Stimulated activated effector memory CD8-positive, alpha-beta T cell treated with anti-CD3 and anti-CD28 coated beads, Interleukin-12 subunit alpha, Interleukin-12 subunit beta, amount 100 ng/mL, for 72 hours (primary cell): Measurements from ENCODE around the gene TDRD3.
"Not testable (repeated sequence)": the region's sequence is repeated elsewhere in the genome, so short reads cannot be mapped to it uniquely, and the experiment has no call there.

ENCODE experiments used
- ATAC-seq: fragments of 150-1000 bp; cut with Tn5 transposase; 2 replicates; pipeline ENCODE4 v1.10.0; 2021
- DNase-seq, 2 donors: peaks; one replicate each; pipeline ENCODE4 v3.0.0; 2021 to 2022; ENCODE audit warnings: low spot score in 2 of 2
- H3K27ac Mint-ChIP-seq: one replicate; pipeline ENCODE4 v1.8.0; 2022; ENCODE audit warnings: mild to moderate bottlenecking, mixed read lengths
- H3K36me3 Mint-ChIP-seq: one replicate; pipeline ENCODE4 v1.8.0; 2022; ENCODE audit warnings: mild to moderate bottlenecking, mixed read lengths
- H3K4me1 Mint-ChIP-seq: one replicate; pipeline ENCODE4 v1.8.0; 2022; ENCODE audit warnings: mixed read lengths
- H3K4me3 Mint-ChIP-seq: one replicate; pipeline ENCODE4 v1.8.0; 2022; ENCODE audit warnings: mild to moderate bottlenecking, mixed read lengths
- H3K9me3 Mint-ChIP-seq: one replicate; pipeline ENCODE4 v1.8.0; 2022; ENCODE audit warnings: mixed read lengths

The TDRD3 gene

DNA sequence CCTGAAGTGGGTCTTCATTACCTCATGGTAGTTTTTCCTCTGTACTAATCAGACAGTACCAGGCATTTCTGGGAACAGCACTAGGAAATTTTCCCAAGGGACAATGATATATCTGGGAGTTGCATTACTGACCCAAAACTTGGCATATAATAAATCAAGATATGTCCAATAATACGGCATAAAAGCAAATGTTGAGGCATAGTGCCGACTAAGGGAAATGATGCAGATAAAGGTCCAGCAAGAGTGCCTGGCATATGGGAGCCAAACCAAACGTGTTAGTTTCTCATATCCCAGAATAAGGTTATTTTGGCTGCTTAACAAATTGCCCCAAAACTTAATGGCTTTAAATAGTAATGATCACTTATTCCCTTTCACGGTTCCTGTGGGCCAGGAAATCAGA is 12.1 kb upstream of the TDRD3 start:
- no peak for DNase-seq
- H3K4me3 Mint-ChIP-seq = no peak overlapping the region
- no peaks in the 10 kb centered on the region for H3K4me1 Mint-ChIP-seq
- H3K9me3 Mint-ChIP-seq = no peaks in the 10 kb centered on the region
- no peaks in the 10 kb centered on the region for H3K36me3 Mint-ChIP-seq
- H3K27ac Mint-ChIP-seq = no peak overlapping the region
- no peak for ATAC-seq

GRCh38 chr13:60386250-60386649 is 10.8 kb upstream of the TDRD3 start:
- Mint-ChIP-seq H3K4me1 (no peaks in the 10 kb centered on the region), H3K27ac (no peak overlapping the region), H3K4me3 (no peak overlapping the region), H3K9me3 (no peaks in the 10 kb centered on the region), H3K36me3 (no peaks in the 10 kb centered on the region)
- ATAC-seq (no peak), DNase-seq (no peak)

DNA sequence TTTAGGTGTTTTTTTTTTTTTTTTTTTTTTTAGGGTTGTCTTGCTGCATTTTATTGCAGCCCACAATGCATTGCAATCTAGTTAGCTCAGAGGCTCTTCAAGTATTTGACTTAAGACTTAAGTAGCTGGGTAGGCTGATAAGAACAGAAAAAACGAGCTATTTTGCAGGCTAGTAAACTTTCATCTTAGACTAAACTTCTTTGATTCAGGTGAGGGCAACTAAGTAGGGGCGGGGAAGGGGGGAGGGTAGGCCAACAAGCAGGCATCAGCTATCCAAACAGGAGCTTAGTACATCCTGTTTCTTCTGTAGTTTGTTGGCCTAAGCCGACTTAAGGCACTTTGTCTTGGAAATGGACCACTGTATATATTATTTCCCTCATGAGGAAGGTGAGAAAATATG is 4.9 kb upstream of the TDRD3 start:
- H3K36me3 Mint-ChIP-seq = no peaks in the 10 kb centered on the region
- no peak for ATAC-seq
- peaks cover 6% of the 10 kb centered on the region for H3K4me1 Mint-ChIP-seq
- H3K27ac Mint-ChIP-seq = no peak overlapping the region
- no peak overlapping the region for H3K4me3 Mint-ChIP-seq
- H3K9me3 Mint-ChIP-seq = no peaks in the 10 kb centered on the region
- DNase-seq = no peak

GRCh38 chr13:60395971-60396782 is 843 bp upstream of the TDRD3 start:
- peaks cover 27% of the 10 kb centered on the region for H3K4me1 Mint-ChIP-seq
- peak; percentile 90 for ATAC-seq
- H3K27ac Mint-ChIP-seq = peak overlapping the region; percentile 94
- peak overlapping the region; percentile 83 for H3K4me3 Mint-ChIP-seq
- H3K9me3 Mint-ChIP-seq = no peaks in the 10 kb centered on the region
- peaks cover 5% of the 10 kb centered on the region for H3K36me3 Mint-ChIP-seq
- DNase-seq = peak; percentile 76 to 92

DNA sequence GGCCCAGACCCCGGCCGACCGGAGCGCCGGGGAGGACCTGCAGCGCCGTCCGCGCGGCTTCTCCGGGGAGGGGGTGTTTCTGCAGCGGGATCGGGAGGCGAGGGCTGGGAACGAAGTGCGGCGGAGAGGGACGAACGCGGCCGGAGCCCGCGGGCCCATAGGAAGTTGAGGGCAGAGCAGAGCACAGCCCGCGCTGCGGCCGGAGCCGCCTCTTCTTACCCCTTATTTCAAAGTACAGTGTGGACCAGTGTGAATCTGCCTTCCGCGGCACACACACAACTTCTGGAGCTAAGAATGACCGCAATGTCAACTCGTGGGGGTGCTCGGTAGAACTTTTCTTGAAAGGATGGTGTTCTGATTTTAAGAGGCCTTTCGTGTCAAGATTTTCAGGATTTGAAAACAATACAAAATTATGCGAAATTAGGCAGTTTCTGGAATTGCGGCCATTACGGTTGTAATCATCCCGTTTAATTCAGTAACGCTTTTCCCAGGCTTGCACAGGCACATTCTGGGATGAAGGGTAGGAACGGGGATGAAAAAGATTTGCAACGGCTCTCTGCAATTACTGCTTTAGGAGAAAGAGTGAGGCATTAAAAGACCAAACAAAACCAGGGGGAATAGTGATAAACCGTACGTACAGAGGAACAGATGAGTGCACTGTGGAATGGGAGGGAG is 821 bp downstream of the TDRD3 start:
- Mint-ChIP-seq H3K27ac (peak overlapping the region; percentile 94), H3K4me1 (peaks cover 34% of the 10 kb centered on the region), H3K9me3 (no peaks in the 10 kb centered on the region), H3K4me3 (peak overlapping the region; percentile 83), H3K36me3 (peaks cover 5% of the 10 kb centered on the region)
- DNase-seq (peak in 1 of 2 donors; percentile 82), ATAC-seq (peak; percentile 29)

GRCh38 chr13:60398379-60398891 is 1.4 kb downstream of the TDRD3 start:
- Mint-ChIP-seq H3K27ac (peak overlapping the region; percentile 94), H3K4me1 (peaks cover 34% of the 10 kb centered on the region), H3K36me3 (peaks cover 5% of the 10 kb centered on the region), H3K9me3 (no peaks in the 10 kb centered on the region), H3K4me3 (peak overlapping the region; percentile 83)
- DNase-seq (no peak), ATAC-seq (no peak)

DNA sequence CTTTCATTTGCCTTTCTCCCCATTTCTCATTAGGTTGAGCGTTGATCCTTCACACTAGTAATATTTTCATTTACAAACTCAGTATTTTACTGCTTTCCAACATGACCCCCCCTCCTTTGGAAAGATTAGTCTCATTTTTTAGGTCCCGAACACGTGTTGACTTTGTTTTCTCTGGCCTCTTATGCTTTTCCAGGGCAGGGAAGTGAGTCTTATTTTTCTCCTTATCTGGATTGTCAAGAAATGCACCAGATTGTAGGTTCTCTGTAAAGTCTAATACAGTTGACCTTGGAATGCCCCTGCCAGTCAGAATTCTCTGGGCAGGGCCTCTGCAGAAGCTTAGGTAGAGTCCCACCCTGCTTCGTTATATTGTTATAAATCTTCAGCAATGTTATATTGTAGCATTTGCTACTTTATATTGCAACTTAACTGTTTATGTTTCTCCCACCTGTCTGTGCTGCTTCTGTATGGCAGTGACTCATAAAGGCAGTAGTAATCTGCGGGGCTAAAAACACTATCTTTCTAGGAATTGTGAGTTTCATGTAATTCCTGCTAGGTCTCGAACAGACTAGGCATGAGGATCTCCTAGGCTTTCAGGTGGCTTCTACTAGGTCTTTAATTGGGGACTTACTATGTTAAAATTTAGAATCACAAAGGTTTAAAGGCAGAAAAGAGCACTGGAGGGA is 2.0 kb downstream of the TDRD3 start:
- ATAC-seq (no peak), DNase-seq (no peak)
- Mint-ChIP-seq H3K27ac (peak overlapping the region; percentile 51), H3K36me3 (peaks cover 5% of the 10 kb centered on the region), H3K9me3 (no peaks in the 10 kb centered on the region), H3K4me1 (peaks cover 34% of the 10 kb centered on the region), H3K4me3 (peak overlapping the region; percentile 83)

GRCh38 chr13:60402022-60402421 is 5.0 kb downstream of the TDRD3 start:
- H3K4me1 Mint-ChIP-seq = peaks cover 39% of the 10 kb centered on the region
- no peaks in the 10 kb centered on the region for H3K9me3 Mint-ChIP-seq
- DNase-seq (no peak), ATAC-seq (no peak)
- H3K4me3 Mint-ChIP-seq = no peak overlapping the region
- H3K36me3 Mint-ChIP-seq = peaks cover 5% of the 10 kb centered on the region
- no peak overlapping the region for H3K27ac Mint-ChIP-seq

DNA sequence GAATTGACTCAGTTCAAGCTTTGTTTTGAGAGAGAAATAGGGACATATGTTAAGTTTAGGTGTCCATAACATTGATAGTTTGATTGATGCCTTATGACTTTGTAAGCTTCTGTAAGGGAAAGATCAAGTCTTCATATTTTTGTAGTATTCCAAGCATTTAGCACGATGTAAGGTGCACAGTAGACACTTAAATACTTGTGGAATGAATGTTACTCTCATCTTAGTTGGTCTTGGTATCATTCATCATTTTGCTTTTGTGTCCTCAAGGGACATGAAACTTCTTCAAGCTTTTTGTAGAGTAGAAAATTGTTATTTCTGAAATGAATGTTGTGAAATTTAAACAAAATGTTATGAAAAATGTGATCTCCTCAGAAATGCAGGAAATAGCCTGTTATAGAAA is 10.1 kb downstream of the TDRD3 start:
- Mint-ChIP-seq H3K4me3 (no peak overlapping the region), H3K36me3 (no peaks in the 10 kb centered on the region), H3K27ac (no peak overlapping the region), H3K9me3 (peaks cover 3% of the 10 kb centered on the region), H3K4me1 (peaks cover 45% of the 10 kb centered on the region)
- DNase-seq (no peak), ATAC-seq (peak; percentile 63)

DNA sequence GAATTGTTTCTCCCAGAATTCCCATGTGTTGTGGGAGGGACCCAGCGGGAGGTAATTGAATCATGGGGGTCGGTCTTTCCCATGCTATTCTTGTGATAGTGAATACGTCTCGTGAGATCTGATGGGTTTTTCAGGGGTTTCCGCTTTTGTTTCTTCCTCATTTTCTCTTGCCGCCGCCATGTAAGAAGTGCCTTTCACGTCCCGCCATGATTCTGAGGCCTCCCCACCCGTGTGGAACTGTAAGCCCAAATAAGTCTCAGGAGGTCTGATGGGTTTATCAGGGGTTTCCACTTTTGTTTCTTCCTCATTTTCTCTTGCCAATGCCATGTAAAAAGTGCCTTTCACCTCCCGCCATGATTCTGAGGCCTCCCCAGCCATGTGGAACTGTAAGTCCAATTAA is 10.8 kb downstream of the TDRD3 start:
- not testable (repeated sequence) for H3K9me3 Mint-ChIP-seq
- H3K4me1 Mint-ChIP-seq = peaks cover 43% of the 10 kb centered on the region

DNA sequence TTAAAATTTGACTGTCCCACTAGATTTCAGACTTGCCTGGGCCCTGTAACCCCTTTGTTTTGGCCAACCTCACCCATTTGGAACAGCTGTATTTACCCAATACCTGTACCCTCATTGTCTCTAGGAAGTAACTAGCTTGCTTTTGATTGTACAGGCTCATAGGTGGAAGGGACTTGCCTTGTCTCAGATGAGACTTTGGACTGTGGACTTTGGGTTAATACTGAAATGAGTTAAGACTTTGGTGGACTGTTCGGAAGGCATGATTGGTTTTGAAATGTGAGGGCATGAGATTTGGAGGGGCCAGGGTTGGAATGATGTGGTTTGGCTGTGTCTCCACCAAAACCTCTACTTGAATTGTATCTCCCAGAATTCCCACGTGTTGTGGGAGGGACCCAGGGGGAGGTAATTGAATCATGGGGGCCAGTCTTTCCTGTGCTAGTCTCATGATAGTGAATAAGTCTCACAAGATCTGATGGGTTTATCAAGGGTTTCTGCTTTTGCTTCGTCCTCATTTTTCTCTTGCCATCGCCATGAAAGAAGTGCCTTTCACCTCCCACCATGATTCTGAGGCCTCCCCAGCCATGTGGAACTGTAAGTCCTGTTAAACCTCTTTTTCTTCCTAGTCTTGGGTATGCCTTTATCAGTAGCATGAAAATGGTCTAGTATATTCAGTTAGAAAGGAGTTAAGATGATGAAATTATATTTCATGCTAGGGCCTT is 12.7 kb downstream of the TDRD3 start:
- H3K4me1 Mint-ChIP-seq = peaks cover 43% of the 10 kb centered on the region
- not testable (repeated sequence) for H3K36me3 Mint-ChIP-seq, H3K27ac Mint-ChIP-seq

More for the DNA sequence above, 10.8 kb downstream of the TDRD3 start:
- not testable (repeated sequence) for H3K4me3 Mint-ChIP-seq, H3K27ac Mint-ChIP-seq, H3K36me3 Mint-ChIP-seq, DNase-seq, ATAC-seq

GRCh38 chr13:60410299-60410698 is 13.3 kb downstream of the TDRD3 start:
- no peaks in the 10 kb centered on the region for H3K36me3 Mint-ChIP-seq
- H3K27ac Mint-ChIP-seq = no peak overlapping the region
- H3K4me3 Mint-ChIP-seq = no peak overlapping the region
- H3K4me1 Mint-ChIP-seq = peaks cover 38% of the 10 kb centered on the region
- ATAC-seq (peak; percentile 51), DNase-seq (no peak)
- peaks cover 3% of the 10 kb centered on the region for H3K9me3 Mint-ChIP-seq

More for the DNA sequence above, 12.7 kb downstream of the TDRD3 start:
- DNase-seq, H3K4me3 Mint-ChIP-seq, H3K9me3 Mint-ChIP-seq, ATAC-seq: not testable (repeated sequence)

DNA sequence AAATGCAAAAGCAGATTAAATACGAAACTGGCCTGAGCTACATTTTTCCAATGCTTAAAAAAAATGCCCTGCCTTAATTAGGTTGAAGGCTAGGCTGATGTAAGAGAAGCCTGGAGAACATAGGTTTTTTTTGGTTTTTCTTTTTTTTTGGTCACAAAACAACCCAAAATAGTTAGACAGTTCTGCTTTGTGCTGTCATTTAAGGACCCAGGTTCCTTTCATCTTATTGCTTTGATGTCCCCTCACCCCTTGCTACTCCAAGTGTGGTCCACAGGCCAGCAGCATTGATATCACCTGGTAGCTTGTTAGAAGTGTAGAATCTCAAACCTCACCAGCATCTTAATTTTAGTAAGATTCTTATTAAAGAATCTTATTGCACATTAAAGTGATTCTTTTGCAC is 14.4 kb downstream of the TDRD3 start:
- DNase-seq (no peak), ATAC-seq (no peak)
- no peaks in the 10 kb centered on the region for H3K36me3 Mint-ChIP-seq
- peaks cover 33% of the 10 kb centered on the region for H3K4me1 Mint-ChIP-seq
- H3K9me3 Mint-ChIP-seq = peaks cover 3% of the 10 kb centered on the region
- H3K27ac Mint-ChIP-seq = no peak overlapping the region
- no peak overlapping the region for H3K4me3 Mint-ChIP-seq

GRCh38 chr13:60411983-60412382 is 15.0 kb downstream of the TDRD3 start:
- H3K4me1 Mint-ChIP-seq = peaks cover 38% of the 10 kb centered on the region

More at GRCh38 chr13:60411983-60412382, 15.0 kb downstream of the TDRD3 start:
- DNase-seq = no peak
- H3K27ac Mint-ChIP-seq = no peak overlapping the region
- no peak overlapping the region for H3K4me3 Mint-ChIP-seq
- peaks cover 3% of the 10 kb centered on the region for H3K9me3 Mint-ChIP-seq
- H3K36me3 Mint-ChIP-seq = no peaks in the 10 kb centered on the region
- ATAC-seq = no peak
